ENCODE results near the gene PIGS. TPM values are rescaled to one million over a fixed set of nuclear protein-coding genes. Genes with fewer than 3 reads are reported as not detected.
"Not testable (repeated sequence)": the region's sequence is repeated elsewhere in the genome, so short reads cannot be mapped to it uniquely, and the experiment has no call there.

The PIGS gene
- total and polyA plus RNA-seq, 5 experiments from 2014 or later, result 36.7 to 51.4 (median 48.1) TPM

DNA sequence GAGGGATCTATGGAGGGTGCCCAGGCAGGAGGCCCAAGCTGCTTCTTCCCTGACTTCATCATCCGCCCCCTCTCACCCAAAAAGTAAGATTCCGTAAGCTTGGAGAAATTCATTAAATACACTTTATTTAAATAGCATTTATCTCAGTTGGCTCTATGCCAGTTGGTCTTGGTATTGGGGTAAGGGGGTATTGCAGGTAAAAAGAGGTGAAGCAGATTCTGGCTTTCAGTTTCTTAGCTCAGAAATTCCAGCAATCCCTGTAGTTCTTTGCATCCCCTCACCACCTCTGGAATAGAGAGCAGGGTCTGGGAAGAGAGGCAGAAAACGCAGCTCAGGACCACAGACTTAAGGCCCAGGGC lies 6.1 kb upstream of the PIGS start:
- no peaks in the 10 kb centered on the region for H3K27me3 Mint-ChIP-seq
- no peaks in the 10 kb centered on the region for H3K9me3 Mint-ChIP-seq
- POLR2A ChIA-PET, result interaction anchor here (0.7 to 9.0 kb wide), 9 partner anchors 11 to 142 kb away, joined by 3 to 81 read pairs (median 5); partner anchors contain the start of genes BLTP2, PROCA1, RPL23A and SDF2
- H3K4me3 Mint-ChIP-seq, result peak overlapping the region in 7 of 10 donors; percentile 77 to 90 (median 86)
- ATAC-seq (no peak), DNase-seq (no peak)
- no peaks in the 10 kb centered on the region for H3K36me3 Mint-ChIP-seq
- peaks cover 20 to 38% (median 26%) of the 10 kb centered on the region in 4 donors for H3K4me1 Mint-ChIP-seq
- H3K27ac Mint-ChIP-seq, result peak overlapping the region in 4 of 10 donors; percentile 43 to 95 (median 94)

DNA sequence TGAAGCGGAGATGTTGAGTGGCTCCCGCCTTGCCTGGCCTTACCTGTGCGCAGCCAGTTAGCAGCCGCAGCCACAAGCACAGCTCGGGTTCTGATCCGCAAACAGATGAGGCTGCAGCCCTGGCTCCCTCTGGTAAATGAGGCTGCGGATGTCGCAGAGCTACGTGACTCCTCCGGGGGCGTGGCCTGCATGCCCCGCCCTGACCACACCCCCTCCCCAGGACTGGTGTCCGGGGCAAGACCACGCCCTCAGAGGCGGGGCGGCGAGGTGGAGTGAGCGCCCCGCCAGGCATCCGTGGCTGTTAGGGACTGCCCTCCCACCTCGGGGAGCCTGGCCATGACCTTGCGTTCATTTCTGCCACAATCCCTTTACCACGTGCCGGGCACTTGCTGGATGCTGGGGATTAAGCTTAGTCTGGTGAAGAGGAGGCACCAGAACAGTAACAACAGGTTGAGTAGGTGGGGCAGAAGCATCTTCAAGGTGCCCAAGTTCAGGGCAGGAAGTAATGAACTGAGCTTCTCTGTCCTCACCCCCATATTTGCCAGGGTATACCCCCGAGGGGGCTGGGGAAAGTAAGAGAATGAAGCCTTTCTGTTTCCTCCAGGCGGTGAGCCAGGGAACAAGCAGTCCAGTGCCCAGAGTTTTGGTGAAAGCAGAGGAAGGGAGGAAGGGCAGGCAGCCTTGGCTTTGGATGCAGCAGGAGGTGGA lies 5.6 kb upstream of the PIGS start, which contains the start of gene ALDOC:
ALDOC (minus strand) TSS at position 138 of the 708 bp plus-strand sequence. CDS start 1,363 bp downstream, outside the sequence.
- POLR2A ChIA-PET, result interaction anchor here (0.7 to 9.0 kb wide), 10 partner anchors 11 to 143 kb away, joined by 3 to 81 read pairs (median 4); partner anchors contain the start of genes BLTP2, PROCA1, RPL23A and SDF2
- DNase-seq (peak; percentile 90 to 100 (median 97)), ATAC-seq (peak; percentile 94 to 97)
- Mint-ChIP-seq H3K36me3 (no peaks in the 10 kb centered on the region), H3K9me3 (no peaks in the 10 kb centered on the region), H3K4me3 (peak within 1 kb of the TSS; percentile 77 to 91 (median 87)), H3K27ac (peak within 1 kb of the TSS; percentile 82 to 96 (median 94)), H3K4me1 (peaks cover 24 to 43% (median 31%) of the 10 kb centered on the region in 4 donors), H3K27me3 (no peaks in the 10 kb centered on the region)

DNA sequence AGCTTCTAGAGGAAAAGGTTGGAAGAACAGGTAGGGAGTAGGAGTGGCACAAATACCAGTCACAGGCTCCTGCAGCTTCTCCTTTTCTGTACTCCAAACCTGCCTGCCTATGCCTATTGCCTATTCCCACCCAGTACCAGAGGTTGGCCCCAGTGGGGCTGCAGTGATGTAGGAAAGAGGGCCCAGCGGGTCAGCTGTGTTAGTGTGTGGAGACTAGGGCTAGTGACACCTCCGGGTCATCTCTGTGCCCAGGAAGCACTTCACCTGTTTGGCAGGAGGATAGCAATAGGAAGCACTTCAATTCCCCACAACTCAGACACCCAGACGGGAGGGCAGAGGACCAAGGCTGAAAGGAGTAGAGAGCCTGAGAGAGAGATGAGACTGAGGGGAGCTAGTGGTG lies 4.7 kb upstream of the PIGS start:
- POLR2A ChIA-PET, result interaction anchor here (0.7 to 9.0 kb wide), 5 partner anchors 21 to 86 kb away, joined by 3 to 81 read pairs (median 16); partner anchors contain the start of genes BLTP2, SDF2, SPAG5 and UNC119
- not testable (repeated sequence) for DNase-seq, H3K36me3 Mint-ChIP-seq, H3K27me3 Mint-ChIP-seq, ATAC-seq, H3K9me3 Mint-ChIP-seq
- Mint-ChIP-seq H3K4me3 (peak overlapping the region; percentile 77 to 91 (median 87)), H3K27ac (peak overlapping the region; percentile 48 to 95 (median 83)), H3K4me1 (peaks cover 25 to 46% (median 36%) of the 10 kb centered on the region in 4 donors)

DNA sequence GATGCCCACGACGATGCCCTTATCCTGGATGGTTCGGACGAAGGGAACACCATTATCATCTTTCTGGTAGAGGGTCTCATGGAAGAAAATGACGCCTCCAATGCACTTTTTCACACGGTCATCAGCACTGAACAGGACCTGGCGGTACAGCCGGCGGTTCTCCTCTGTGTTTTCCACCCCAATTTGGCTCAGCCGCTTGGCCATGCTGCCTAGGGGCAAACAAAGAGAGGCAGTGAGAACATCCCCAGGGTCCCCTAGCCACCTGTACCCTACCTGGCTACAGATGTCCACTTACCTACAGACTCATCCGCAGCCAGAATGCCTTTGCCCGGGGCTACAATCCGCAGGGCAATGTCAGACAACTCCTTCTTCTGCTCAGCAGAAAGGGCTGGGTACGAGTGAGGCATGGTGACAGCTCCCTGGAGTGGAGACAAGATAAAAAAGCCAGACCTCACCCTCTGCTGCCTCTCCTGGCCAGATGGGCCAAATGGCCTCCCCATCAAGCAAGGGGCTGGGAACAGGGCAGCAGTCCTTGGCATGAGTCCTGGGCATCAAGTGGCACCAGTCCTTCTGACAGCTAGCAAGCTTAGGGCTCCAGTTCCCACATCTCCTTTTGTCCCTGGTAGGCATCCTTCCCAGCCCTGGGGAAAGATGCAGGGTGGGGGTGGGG lies 3.9 kb upstream of the PIGS start:
- H3K36me3 Mint-ChIP-seq, result no peaks in the 10 kb centered on the region
- POLR2A ChIA-PET, result interaction anchor here (0.7 to 9.0 kb wide), 5 partner anchors 21 to 86 kb away, joined by 3 to 81 read pairs (median 16); partner anchors contain the start of genes BLTP2, SDF2, SPAG5 and UNC119
- no peaks in the 10 kb centered on the region for H3K27me3 Mint-ChIP-seq
- H3K4me3 Mint-ChIP-seq, result peak overlapping the region in 1 of 10 donors; percentile 89
- no peak for DNase-seq
- peaks cover 29 to 48% (median 41%) of the 10 kb centered on the region in 4 donors for H3K4me1 Mint-ChIP-seq
- ATAC-seq, result no peak
- H3K27ac Mint-ChIP-seq, result peak overlapping the region in 1 of 10 donors; percentile 31
- H3K9me3 Mint-ChIP-seq, result no peaks in the 10 kb centered on the region

DNA sequence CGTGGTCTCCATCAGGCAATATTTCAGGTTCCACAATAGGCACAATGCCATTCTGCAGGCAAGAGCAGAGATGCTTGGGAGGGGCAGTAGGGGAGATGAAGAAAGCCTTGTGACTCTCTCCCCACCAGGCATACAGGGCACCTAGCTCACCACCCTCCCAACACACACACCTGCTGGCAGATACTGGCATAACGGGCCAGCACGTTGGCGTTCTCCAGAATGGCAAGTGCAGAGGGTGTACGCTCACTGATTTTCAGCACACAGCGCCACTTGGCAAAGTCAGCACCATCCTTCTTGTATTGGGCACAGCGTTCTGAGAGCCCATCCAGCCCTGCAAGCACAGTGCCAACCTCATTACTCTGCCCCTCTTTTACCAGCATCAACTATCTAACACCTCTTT lies 3.2 kb upstream of the PIGS start:
- Mint-ChIP-seq H3K36me3 (peaks cover 0 to 5% (median 0%) of the 10 kb centered on the region in 3 donors), H3K27ac (peak overlapping the region in 7 of 10 donors; percentile 14 to 86 (median 48)), H3K27me3 (no peaks in the 10 kb centered on the region), H3K9me3 (no peaks in the 10 kb centered on the region), H3K4me1 (peaks cover 34 to 55% (median 48%) of the 10 kb centered on the region in 4 donors), H3K4me3 (peak overlapping the region in 2 of 10 donors; percentile 8 to 18)
- DNase-seq (no peak), ATAC-seq (no peak)
- POLR2A ChIA-PET, result interaction anchor here (9.0 kb wide), 1 partner anchor 24 kb away, joined by 81 read pairs; the partner anchor contains the start of gene UNC119

DNA sequence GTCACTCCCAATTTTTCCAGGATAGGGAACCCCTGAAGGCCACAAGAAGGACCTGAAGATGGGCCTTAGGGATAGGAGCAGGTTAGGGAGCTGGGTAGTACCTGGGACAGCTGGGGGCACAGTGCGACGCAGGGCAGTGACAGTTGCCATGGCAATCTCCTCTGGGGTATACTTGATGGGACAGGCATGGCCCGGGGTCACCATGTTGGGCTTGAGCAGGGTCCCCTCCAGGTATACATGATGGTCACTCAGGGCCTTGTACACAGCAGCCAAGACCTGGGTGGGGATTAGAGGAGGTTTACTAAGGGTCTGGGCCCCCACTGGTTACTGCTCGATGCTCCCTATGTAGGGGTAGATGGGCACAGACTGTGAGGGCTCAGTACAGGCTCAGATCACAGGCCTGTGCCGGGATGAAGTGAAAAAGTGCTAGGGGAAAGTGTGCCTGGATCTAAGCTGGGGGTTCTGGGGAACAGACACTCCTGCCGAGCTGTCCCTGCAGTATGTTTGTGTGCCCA lies 2.7 kb upstream of the PIGS start:
- no peaks in the 10 kb centered on the region for H3K9me3 Mint-ChIP-seq
- no peak for DNase-seq
- peaks cover 36 to 57% (median 52%) of the 10 kb centered on the region in 4 donors for H3K4me1 Mint-ChIP-seq
- no peak for ATAC-seq
- POLR2A ChIA-PET, result interaction anchor here (9.0 kb wide), 1 partner anchor 24 kb away, joined by 81 read pairs; the partner anchor contains the start of gene UNC119
- peaks cover 0 to 7% (median 0%) of the 10 kb centered on the region in 3 donors for H3K36me3 Mint-ChIP-seq
- H3K27me3 Mint-ChIP-seq, result no peaks in the 10 kb centered on the region
- H3K27ac Mint-ChIP-seq, result peak overlapping the region in 5 of 10 donors; percentile 18 to 86 (median 57)
- peak overlapping the region in 4 of 10 donors; percentile 8 to 56 (median 15) for H3K4me3 Mint-ChIP-seq

DNA sequence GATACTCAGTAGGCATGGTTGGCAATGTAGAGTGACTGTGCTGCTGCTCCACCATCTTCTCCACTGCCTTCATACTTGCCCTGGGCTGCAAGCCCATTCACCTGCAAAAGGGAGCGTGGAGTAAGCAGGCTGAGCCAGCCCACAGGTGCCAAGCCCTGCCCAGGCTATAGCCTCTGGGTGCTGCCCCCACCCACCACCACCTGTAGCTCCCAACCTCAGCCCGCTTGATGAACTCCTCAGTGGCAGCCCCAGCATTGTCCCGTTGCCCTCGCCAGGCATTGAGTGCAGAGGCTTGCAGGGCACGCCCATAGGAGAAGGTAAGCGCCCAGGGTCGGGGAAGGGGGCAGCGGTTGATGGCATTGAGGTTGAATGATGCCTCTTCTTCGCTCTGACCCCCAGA lies 2.2 kb upstream of the PIGS start:
- Mint-ChIP-seq H3K4me3 (peak overlapping the region in 1 of 10 donors; percentile 95), H3K27ac (peak overlapping the region in 3 of 10 donors; percentile 2 to 88 (median 11))
- POLR2A ChIA-PET, result interaction anchor here (9.0 kb wide), 1 partner anchor 23 kb away, joined by 81 read pairs; the partner anchor contains the start of gene UNC119

DNA sequence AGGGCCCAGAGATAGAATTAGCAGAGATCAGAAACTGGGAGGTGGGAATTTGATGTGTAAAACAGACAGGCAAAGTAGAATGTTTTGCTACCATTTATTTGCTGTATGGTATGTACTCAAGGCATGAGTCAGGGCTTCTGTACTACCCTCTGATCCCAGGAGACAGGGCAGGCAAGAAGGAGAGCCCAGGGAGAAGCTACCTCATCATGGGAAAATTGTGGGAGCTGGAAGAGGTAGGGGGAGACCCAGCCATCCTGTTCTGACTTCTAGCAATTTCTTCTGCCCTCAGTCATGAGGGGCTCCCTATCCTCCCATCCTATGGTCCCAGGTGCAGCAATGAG lies 1.7 kb upstream of the PIGS start:
- POLR2A ChIA-PET, result interaction anchor here (0.6 to 9.0 kb wide), 3 partner anchors 23 to 719 kb away, joined by 3 to 81 read pairs (median 22); partner anchors contain the start of genes BLTP2 and UNC119
- DNase-seq, result no peak
- ATAC-seq, result no peak
- Mint-ChIP-seq H3K27me3 (no peaks in the 10 kb centered on the region), H3K4me1 (peaks cover 40 to 65% (median 60%) of the 10 kb centered on the region in 4 donors), H3K4me3 (peak overlapping the region in 8 of 10 donors; percentile 91 to 97 (median 95)), H3K9me3 (no peaks in the 10 kb centered on the region), H3K36me3 (peaks cover 0 to 14% (median 0%) of the 10 kb centered on the region in 3 donors), H3K27ac (peak overlapping the region in 9 of 10 donors; percentile 50 to 98 (median 88))

More for the DNA sequence above, 2.2 kb upstream of the PIGS start:
- no peaks in the 10 kb centered on the region for H3K9me3 Mint-ChIP-seq
- peaks cover 0 to 10% (median 0%) of the 10 kb centered on the region in 3 donors for H3K36me3 Mint-ChIP-seq
- H3K27me3 Mint-ChIP-seq, result no peaks in the 10 kb centered on the region
- DNase-seq, result no peak
- ATAC-seq, result no peak
- H3K4me1 Mint-ChIP-seq, result peaks cover 37 to 61% (median 55%) of the 10 kb centered on the region in 4 donors

DNA sequence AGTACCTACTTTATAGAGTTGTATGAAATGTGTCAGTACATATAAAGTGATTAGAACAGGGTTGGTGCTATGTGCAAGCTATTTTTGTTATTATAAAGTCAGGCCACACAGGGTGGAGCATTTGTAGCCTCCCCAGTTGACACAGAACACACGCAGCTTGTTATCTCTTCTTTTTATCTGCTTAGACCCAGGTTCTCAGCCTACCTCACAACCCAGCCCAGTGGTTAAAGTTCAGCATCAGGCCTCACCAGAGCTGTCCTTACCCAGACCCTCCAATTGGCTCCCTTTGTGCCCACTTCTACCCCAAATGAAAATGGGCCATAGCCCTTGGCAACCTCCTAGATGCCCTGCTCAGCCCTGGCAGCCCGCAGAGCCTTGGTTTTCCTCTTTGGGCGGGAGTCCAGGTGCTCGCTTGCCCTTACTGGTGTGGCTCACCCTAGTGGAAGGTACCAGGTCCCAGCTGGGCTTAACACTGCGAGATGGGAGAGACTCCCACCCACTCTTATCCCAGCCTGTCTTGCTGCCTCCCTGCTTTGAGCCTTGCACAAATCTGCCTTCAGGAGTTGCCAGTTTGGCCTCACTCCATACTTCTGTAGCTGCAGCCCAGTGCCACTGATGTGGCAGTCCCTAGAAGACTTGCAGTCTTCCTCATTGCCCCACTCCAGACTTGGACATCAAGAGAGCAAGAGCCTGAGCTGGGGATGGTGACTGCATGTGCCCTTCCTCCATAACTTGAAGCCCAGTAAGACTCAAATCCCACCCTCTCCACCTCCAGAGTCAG lies 1.1 kb upstream of the PIGS start:
- no peaks in the 10 kb centered on the region for H3K27me3 Mint-ChIP-seq
- no peaks in the 10 kb centered on the region for H3K9me3 Mint-ChIP-seq
- POLR2A ChIA-PET, result interaction anchor here (0.6 to 9.0 kb wide), 9 partner anchors 8 to 720 kb away, joined by 3 to 81 read pairs (median 4); partner anchors contain the start of genes BLTP2, RPL23A, SPAG5 and UNC119
- H3K36me3 Mint-ChIP-seq, result peaks cover 0 to 18% (median 0%) of the 10 kb centered on the region in 3 donors
- H3K4me1 Mint-ChIP-seq, result peaks cover 44 to 71% (median 66%) of the 10 kb centered on the region in 4 donors
- ATAC-seq (no peak), DNase-seq (no peak)
- peak overlapping the region; percentile 91 to 98 (median 95) for H3K4me3 Mint-ChIP-seq
- H3K27ac Mint-ChIP-seq, result peak overlapping the region; percentile 85 to 98 (median 96)

DNA sequence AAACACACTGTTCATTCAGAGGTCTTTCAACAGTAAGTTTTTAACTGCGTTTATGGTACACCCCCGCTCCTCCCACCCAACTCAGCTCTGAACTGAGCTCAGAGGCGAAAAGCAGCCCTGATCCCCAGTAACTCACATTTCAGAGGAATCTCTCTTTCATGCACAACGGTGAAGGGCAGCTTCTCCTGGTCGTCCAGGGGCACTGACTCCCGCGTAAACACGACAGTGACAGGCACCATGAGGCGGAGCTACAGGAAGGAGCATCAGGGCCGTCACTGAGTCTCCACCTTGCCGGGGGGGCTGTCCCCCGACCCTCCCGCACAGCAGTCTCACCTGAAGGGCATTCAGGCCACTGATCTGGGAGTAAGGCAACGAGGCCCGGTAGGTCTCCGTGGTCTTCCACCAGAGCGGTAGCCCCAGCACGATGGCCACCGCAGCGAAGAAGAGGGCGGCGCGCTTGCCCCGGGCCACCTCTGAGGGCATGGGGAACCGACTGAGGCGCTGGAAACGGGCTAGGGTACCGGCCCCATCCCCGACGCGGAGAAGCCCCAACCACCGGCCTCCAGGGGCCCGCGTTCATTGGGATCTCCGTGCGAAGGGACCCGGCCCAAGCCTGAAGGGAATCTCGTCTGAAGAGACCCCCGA lies 486 bp downstream of the PIGS start:
- H3K4me1 Mint-ChIP-seq, result peaks cover 37 to 67% (median 58%) of the 10 kb centered on the region in 4 donors
- ATAC-seq, result peak; percentile 48 to 58
- H3K4me3 Mint-ChIP-seq, result peak overlapping the region; percentile 91 to 98 (median 95)
- DNase-seq, result peak in 7 of 10 donors; percentile 35 to 67 (median 51)
- H3K36me3 Mint-ChIP-seq, result peaks cover 0 to 28% (median 2%) of the 10 kb centered on the region in 3 donors
- POLR2A ChIA-PET, result interaction anchor here (0.9 to 9.0 kb wide), 13 partner anchors 9 to 1190 kb away, joined by 3 to 81 read pairs (median 4); partner anchors contain the start of genes BLTP2, NUFIP2, RPL23A and SDF2
- no peaks in the 10 kb centered on the region for H3K27me3 Mint-ChIP-seq
- peak overlapping the region; percentile 88 to 98 (median 96) for H3K27ac Mint-ChIP-seq
- H3K9me3 Mint-ChIP-seq, result no peaks in the 10 kb centered on the region

Data from naive thymus-derived CD8-positive, alpha-beta T cell (primary cell).